MG63 (cell line): ENCODE measurements around the gene GPC6. TPM values are rescaled to one million over a fixed set of nuclear protein-coding genes. Genes with fewer than 3 reads are reported as not detected.
"Not testable (repeated sequence)": the region's sequence is repeated elsewhere in the genome, so short reads cannot be mapped to it uniquely, and the experiment has no call there.

Source experiments
- DNase-seq: peaks from one replicate; pipeline ENCODE4 v3.0.0-alpha.2; 2020
- H3K27me3 ChIP-seq: fragments of 250-450 bp; sonication (Bioruptor Pico); 2 replicates; pipeline ENCODE4 v1.5.1; 2020; ENCODE audit warnings: mild to moderate bottlenecking, moderate library complexity
- H3K36me3 ChIP-seq: fragments of 250-450 bp; sonication (Bioruptor Pico); 2 replicates; pipeline ENCODE4 v1.5.1; 2020; ENCODE audit warnings: mild to moderate bottlenecking, moderate library complexity
- H3K4me3 ChIP-seq: fragments of 250-450 bp; sonication (Bioruptor Pico); 2 replicates; pipeline ENCODE4 v1.5.1; 2020; ENCODE audit warnings: mild to moderate bottlenecking, moderate library complexity
- H3K9me3 ChIP-seq: fragments of 250-450 bp; sonication (Bioruptor Pico); 2 replicates; pipeline ENCODE4 v1.5.1; 2020; ENCODE audit warnings: mild to moderate bottlenecking, moderate library complexity
- total RNA-seq: library from RNA; depleted of rRNA; stranded (reverse); fragments of >200 nt; shearing (Covaris generic); gene quantifications from 2 replicates; pipeline ENCODE4 v1.2.3, GENCODE V29; 2014; ENCODE audit warnings: low replicate concordance

The GPC6 gene
- total RNA-seq, 1 experiment from 2014 or later: 4.1 TPM

DNA sequence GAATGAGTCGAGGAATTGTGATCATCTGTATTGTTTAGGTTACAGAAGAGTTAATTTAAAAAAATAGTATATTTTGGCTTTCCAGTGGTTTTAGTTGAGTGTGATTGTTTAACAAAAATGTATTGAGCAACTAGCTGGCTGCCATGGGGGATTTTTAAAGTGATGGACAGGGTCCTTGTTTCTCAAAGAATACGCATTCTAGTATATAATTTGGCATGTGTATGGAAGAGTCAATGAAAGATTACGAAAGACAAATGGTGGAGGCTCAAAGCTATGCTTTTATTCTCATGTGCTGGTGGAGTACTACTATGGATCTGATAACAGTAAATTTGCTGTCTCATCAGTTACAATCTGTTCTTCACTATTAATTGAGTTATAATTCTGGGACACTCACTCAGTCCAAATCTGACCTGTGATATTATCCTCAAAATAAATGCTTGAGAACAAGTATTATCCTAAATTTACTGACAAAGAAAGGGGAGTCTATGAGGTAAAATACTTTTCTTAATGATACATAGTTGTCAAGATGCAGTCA is 240.0 kb downstream of the GPC6 start:
- Histone ChIP-seq H3K4me3 (no peak overlapping the region), H3K27me3 (no peaks in the 10 kb centered on the region), H3K36me3 (no peaks in the 10 kb centered on the region), H3K9me3 (0 out of 2 replicates have a peak, but pooled peaks cover 4% of the 10 kb centered on the region)
- DNase-seq: no peak

DNA sequence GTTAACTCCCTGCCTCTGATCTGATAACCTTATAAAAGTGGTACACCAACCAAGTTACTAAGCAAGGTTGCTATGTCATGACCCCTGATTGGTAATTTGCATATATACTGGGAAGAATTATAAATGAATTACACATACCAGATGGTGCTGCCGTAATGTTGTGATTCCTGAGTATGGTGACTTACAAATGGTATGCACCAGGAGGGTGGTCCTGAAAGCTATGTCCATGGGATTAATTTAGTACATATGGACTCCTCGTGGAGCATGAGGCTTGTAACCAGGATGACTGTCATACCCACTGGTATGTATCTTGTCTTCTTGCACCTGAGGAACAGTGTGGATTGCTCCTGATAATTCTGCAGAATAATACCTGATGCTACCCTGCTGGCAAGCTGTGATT is 240.6 kb downstream of the GPC6 start:
- no peak overlapping the region for H3K4me3 ChIP-seq
- H3K36me3 ChIP-seq: no peaks in the 10 kb centered on the region

DNA sequence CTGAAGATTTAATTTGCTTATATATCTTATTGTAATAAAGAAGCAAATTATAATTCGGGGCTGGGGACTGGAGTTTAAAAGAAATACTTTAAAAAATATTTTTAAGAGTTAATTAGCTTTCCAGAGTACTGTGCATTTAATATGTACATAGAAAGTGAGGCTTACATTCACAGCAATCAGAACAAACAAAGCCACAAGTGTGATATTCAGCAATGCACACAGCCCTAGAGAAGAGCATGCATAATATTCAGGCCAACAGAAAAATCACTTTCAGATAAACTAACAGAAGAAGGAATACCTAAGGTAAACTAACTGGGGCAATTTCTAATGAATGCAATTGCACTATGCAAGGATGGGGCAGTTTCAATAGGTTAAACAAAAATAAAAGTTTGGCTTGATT is 241.8 kb downstream of the GPC6 start:
- Histone ChIP-seq H3K4me3 (no peak overlapping the region), H3K27me3 (no peaks in the 10 kb centered on the region), H3K36me3 (no peaks in the 10 kb centered on the region), H3K9me3 (0 out of 2 replicates have a peak, but pooled peaks cover 4% of the 10 kb centered on the region)
- DNase-seq: no peak

More for the DNA sequence above, 240.6 kb downstream of the GPC6 start:
- Histone ChIP-seq H3K9me3 (0 out of 2 replicates have a peak, but pooled peaks cover 4% of the 10 kb centered on the region), H3K27me3 (no peaks in the 10 kb centered on the region)
- no peak for DNase-seq

DNA sequence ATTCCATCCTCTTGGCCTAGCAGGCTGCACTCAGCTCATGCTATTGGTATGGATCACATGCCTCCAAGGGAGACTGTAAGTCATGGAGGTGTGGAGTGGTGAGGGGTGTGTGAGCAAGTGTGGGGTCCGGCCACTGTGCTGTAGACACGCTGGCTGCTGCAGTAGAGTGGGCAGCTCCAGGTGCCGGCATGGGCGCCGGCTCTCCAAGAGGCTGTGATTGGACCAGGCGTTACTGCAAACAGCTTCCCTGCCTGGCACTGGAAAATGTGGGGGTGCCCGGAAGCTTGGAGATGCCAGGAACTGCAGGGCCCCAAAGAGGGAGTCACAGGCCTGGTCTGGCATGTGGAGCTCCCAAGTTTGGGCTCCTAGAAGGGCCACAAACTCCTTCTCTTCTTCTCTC is 245.7 kb downstream of the GPC6 start:
- no peaks in the 10 kb centered on the region for H3K36me3 ChIP-seq
- 0 out of 2 replicates have a peak, but pooled peaks cover 4% of the 10 kb centered on the region for H3K9me3 ChIP-seq
- DNase-seq: no peak
- no peaks in the 10 kb centered on the region for H3K27me3 ChIP-seq
- no peak overlapping the region for H3K4me3 ChIP-seq

DNA sequence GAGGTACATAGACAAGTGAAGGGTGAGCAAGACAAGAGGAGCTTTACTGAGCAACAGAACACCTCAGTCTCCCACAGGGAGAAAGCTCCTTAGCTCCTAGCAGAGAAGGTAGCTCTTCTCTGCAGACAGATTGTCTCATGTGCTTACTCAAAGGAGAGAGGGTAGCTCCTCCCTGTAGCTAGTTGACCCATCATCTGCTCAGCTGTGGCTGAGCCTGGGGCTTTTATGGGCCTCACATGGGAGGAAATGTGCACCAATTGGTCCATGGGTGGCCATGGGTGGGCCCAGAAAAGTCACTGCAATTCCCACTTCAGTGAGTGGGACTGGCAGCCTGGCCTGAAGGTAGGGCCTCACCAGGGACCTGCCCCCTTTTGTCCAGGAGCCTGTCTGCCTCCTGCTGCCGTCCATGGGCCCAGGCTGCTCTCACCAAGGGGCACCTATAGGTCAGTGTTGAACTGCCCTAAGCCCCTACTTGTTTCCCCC is 246.2 kb downstream of the GPC6 start:
- Histone ChIP-seq H3K27me3 (no peaks in the 10 kb centered on the region), H3K36me3 (no peaks in the 10 kb centered on the region), H3K4me3 (no peak overlapping the region), H3K9me3 (0 out of 2 replicates have a peak, but pooled peaks cover 4% of the 10 kb centered on the region)
- DNase-seq: no peak

DNA sequence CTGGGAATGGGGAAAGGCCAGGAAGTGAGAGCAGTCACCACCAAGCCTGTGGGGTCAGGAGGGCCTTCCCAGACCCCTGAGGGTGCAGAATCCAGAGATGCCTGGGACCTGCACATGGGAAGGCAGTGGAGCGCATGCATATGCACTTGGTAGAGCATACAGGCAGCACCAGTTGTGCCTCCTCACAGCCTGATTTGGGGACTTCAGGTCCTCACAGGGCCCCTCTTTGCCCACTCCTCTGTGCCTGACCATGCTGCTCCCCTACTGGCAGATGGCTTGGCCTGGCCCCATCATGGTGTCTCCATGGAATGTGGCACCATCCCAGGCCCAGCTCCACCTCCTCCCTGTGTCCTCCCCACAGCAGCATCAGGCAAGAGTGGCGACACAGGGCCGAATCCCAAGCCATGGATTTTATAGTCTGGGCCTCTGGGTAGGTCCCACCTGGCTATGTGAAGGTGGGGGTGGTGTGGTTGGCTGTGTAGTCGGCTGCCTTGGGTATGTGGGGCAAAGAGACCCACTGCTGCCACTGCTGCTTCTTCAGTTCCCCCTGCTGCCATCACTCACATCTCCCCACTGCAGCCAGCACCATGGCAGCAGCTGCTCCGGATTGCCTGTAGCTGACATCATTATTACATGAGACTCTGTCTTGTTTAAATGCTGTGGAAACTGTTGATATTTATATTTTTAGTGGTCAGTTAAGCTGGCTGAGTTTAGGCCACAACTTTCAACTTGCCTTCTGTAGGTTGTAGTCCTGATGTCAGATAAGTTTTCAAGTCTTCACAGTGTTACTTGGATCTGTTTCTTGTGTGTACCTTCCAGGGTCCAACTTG is 247.0 kb downstream of the GPC6 start:
- DNase-seq: no peak
- no peaks in the 10 kb centered on the region for H3K36me3 ChIP-seq
- H3K4me3 ChIP-seq: no peak overlapping the region
- 0 out of 2 replicates have a peak, but pooled peaks cover 4% of the 10 kb centered on the region for H3K9me3 ChIP-seq
- H3K27me3 ChIP-seq: no peaks in the 10 kb centered on the region

DNA sequence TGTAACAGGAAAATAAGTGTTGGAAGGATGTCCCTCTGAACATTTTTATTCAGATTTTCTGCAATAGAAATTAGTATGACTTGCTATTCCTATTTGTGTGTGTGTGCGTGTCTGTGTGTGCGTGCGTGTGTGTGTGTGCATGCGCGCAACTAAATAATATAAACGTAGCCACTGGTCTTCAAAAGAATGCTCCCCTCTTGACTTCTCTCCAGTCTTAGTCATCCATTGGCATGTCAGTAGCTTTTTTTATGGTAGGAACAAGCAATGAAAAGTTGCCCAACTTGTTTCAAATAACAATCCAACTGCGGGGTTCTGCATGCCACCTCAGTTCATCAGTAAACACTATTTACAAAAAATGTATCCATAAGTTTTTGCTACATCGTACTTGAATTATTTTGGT is 249.6 kb downstream of the GPC6 start:
- H3K4me3 ChIP-seq: no peak overlapping the region
- DNase-seq: peak; percentile 45
- no peaks in the 10 kb centered on the region for H3K27me3 ChIP-seq
- H3K36me3 ChIP-seq: no peaks in the 10 kb centered on the region
- no peaks in the 10 kb centered on the region for H3K9me3 ChIP-seq

DNA sequence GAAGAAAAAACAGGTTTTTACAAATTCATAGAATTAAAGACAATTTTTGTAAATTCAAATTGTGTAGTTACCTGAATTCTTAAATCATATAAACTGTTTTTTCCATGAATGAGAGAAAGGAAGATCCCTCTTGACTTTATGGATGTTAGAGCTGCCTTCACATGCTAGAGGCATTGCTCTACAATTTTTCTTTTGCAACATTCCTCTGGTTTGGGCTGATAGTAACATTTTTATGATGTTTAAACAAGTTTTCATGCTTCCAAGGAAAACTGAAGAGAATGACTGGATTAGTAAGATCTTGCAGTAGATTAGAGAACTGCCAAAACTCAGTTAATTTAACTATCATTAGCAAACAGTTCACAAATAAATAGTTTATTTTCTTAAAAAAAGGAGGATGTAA is 250.6 kb downstream of the GPC6 start:
- no peaks in the 10 kb centered on the region for H3K9me3 ChIP-seq
- no peak for DNase-seq
- H3K36me3 ChIP-seq: no peaks in the 10 kb centered on the region
- no peak overlapping the region for H3K4me3 ChIP-seq
- H3K27me3 ChIP-seq: no peaks in the 10 kb centered on the region

DNA sequence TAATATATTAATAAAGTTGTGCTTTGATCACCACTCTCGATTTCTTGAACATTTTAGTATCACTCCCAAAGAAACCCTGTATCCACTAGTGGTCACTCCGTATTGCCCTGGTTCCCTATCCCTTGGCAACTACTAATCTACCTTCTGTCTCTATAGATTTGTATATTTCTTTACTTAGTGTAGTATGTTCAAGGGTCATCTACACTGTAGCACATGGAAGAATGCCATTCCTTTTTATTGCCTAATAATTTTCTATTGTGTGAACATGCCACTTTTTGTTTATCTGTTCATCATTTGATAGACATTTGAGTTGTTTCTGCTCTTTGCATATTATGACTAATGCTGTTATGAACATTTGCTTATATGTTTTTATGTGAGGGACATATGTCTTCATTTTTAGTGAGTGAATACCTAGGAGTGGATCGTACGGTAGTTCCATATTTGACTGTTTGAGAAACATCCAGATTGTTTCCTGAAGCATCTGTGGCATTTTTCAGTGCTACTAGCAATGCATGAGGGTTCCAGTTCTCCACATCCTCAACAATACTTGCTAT is 254.0 kb downstream of the GPC6 start:
- DNase-seq: no peak
- Histone ChIP-seq H3K27me3 (no peaks in the 10 kb centered on the region), H3K36me3 (no peaks in the 10 kb centered on the region), H3K4me3 (no peak overlapping the region), H3K9me3 (no peaks in the 10 kb centered on the region)

DNA sequence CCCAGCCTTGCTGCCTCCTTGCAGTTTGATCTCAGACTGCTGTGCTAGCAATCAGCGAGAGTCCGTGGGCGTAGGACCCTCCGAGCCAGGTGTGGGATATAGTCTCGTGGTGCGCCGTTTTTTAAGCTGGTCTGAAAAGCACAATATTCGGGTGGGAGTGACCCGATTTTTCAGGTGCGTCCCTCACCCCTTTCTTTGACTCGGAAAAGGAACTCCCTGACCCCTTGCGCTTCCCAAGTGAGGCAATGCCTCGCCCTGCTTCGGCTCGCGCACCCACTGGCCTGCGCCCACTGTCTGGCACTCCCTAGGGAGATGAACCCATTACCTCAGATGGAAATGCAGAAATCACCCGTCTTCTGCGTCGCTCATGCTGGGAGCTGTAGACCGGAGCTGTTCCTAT is 269.5 kb downstream of the GPC6 start:
- DNase-seq, H3K27me3 ChIP-seq, H3K4me3 ChIP-seq, H3K9me3 ChIP-seq, H3K36me3 ChIP-seq: not testable (repeated sequence)

DNA sequence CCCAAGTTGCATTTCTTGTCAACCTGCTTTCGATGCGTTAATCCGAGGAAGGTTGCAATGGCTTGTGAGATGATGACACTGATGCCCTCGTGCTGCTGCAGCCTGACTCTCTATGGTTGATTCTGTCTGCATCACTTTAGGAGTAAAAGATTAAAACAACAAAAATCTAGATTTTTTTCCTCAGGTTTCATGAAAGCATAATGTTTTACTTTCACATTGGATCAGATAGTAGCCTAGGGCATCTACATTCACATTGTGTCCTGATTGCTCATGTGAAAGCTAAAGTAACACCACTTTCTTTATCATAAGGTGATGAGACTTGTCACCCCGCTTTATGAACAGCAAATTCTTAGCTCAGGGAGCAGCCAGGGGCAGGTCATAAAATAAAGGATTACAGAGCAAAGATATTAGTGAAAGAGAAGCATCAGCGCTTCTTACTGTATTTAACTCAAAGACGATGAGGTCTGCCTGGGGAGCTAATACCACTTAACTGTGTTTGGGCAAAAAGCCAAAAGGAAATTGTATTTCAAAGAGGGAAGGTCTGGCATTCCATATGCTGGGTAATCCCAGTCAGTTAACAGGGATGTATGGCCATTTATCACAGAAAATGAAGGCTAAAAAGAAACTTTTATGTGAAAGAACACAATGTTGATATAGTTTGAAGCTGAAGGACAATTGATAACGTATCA is 270.5 kb downstream of the GPC6 start:
- Histone ChIP-seq H3K27me3 (no peaks in the 10 kb centered on the region), H3K9me3 (no peaks in the 10 kb centered on the region; the same call in none of the 2 replicates), H3K4me3 (no peak overlapping the region), H3K36me3 (no peaks in the 10 kb centered on the region)
- DNase-seq: no peak

DNA sequence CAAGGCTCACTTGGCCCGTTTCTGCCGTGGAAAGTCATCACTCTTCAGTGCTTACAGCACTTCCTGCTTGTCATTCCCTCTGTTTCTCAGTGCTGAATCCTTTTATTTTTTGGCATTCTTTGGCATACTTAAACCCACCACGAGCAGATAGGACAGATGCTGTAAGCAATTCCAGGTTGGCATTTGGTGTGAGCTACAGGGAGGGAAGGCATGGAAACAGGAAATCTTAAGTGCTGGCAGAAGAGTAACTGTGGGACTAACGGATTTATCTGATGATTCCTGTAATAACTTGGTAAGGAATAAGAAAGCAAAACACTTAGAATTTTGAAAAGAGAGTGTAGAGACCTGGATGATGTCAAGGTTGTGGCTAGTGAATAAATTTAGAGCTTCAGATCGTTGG is 273.4 kb downstream of the GPC6 start:
- no peaks in the 10 kb centered on the region for H3K36me3 ChIP-seq
- H3K4me3 ChIP-seq: no peak overlapping the region
- no peaks in the 10 kb centered on the region for H3K27me3 ChIP-seq
- no peaks in the 10 kb centered on the region; the same call in none of the 2 replicates for H3K9me3 ChIP-seq
- peak; percentile 9 for DNase-seq

DNA sequence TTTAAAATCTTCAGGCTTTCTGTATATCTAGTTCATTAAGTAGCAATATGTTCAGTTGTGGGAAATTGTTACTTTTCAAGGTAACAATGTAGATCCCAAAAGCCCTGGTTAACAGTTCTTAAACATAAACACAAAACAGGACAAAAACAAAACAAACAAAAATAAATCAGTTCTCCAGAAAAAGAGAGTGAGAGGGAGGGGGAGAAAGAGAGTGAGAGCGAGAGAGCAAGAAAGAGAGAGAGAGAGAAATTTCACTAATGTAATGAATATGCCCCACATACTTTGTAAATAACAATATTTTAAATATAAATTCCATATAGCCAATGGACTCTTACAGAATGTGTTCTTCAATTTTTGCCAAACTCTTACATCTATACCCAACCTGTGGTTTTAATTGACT is 275.5 kb downstream of the GPC6 start:
- Histone ChIP-seq H3K4me3 (no peak overlapping the region), H3K36me3 (no peaks in the 10 kb centered on the region), H3K9me3 (no peaks in the 10 kb centered on the region), H3K27me3 (no peaks in the 10 kb centered on the region)
- no peak for DNase-seq

DNA sequence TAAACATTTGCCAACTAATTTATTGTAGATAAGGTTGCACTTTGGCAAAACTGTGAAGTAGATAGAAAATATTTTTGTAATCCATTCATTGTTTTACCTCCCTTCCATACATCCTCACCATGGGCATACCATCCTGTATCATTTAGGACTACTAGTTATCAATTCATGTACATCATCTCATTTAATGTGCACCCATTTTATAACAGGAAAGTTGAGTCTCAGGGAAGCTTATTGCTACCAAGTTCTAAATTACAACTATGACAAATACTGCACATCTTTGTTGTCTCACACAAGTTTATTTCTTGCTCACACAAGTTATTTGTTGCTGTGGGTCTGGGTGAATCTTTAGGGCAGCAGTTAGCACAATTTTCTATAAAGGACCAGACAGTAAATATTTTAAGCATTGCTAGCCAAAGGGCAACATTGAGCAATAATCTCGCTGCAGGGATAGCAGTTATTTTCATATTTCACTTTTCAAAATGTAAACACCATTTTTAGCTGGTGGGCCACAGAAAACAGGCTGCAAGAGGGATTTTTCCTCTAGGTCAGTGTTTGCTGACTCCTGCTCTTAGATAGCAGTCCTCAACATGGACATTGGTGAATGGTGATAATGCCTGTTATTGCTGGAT is 276.5 kb downstream of the GPC6 start:
- no peaks in the 10 kb centered on the region for H3K27me3 ChIP-seq
- no peaks in the 10 kb centered on the region for H3K36me3 ChIP-seq
- H3K4me3 ChIP-seq: no peak overlapping the region
- H3K9me3 ChIP-seq: no peaks in the 10 kb centered on the region
- DNase-seq: no peak

DNA sequence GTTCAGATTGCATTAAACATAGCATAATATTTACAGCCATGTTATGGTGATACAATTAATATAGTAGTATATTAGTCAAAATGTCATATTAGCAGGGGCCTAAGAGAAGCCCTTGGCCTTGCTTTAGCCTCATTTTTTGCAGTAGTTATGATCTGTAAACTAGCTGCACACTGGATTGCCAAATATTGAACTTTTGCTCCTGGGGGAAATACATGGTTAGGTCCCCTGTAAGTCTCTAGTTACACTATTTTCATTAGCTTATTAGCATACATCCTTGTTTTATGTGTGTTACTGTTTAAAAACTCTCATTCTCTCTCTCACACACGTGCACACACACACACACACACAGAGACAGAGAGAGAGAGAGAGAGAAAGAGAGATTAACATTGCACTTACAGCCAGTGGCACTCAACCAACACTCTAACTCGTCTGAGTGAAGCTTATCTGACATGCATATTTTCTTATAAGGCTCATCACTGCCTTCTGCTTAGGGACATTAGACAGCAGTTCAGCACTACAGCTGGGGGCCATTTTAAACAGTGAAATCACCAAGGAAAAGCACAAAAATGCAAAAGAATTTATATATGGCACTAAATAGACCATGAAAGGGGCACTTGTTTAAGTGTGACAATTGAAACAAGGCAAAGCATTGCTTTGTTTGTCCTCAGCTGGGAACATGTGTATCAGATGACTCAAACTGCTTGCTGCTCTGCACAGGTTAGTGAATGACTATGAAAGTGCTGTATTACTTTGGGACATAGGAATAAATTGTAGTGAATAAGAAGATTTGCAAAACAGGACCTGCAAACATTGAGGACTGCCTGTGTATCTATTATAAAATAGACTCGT is 278.7 kb downstream of the GPC6 start:
- H3K9me3 ChIP-seq: no peaks in the 10 kb centered on the region
- H3K27me3 ChIP-seq: no peaks in the 10 kb centered on the region
- no peak for DNase-seq
- no peaks in the 10 kb centered on the region for H3K36me3 ChIP-seq
- no peak overlapping the region for H3K4me3 ChIP-seq

DNA sequence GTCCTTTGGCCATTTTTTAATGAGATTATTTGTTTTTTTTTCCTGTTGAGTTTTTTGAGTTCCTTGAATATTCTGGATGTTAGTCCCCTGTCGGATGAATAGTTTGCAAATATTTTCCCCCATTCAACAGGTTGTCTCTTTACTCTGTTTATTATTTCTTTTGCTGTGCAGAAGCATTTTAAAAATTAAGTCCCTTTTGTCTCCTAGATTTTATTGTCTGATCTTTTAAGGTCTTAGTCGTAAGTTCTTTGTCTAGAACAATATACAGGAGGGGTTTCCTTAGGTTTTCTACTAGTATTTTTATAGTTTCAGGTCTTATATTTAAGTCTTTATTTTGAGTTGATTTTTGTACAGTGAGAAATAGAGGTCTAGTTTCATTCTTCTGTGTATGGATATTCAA is 284.4 kb downstream of the GPC6 start:
- H3K36me3 ChIP-seq: no peaks in the 10 kb centered on the region
- no peaks in the 10 kb centered on the region for H3K27me3 ChIP-seq
- H3K9me3 ChIP-seq: no peaks in the 10 kb centered on the region
- no peak for DNase-seq
- H3K4me3 ChIP-seq: no peak overlapping the region
